B cell (primary cell): Measurements from ENCODE around the gene STEAP2.

Experiments used
- CTCF ChIP-seq: fragments of 200-600 bp; IDR thresholded peaks from one replicate; pipeline ENCODE4 v1.8.0; 2022; ENCODE audit warnings: antibody characterized with exemption, mild to moderate bottlenecking
- EZH2 ChIP-seq: IDR thresholded peaks from 2 replicates; pipeline ENCODE4 v1.6.1; 2012; ENCODE audit warnings: borderline replicate concordance, low read depth, mild to moderate bottlenecking, moderate library complexity, low read length; ENCODE audit not compliant: insufficient read depth, poor library complexity, severe bottlenecking

GRCh38 chr7:90169891-90170290 is 41.6 kb upstream of the STEAP2 start:
- TF ChIP-seq CTCF: no peak
- TF ChIP-seq EZH2: no peak
